ENCODE results near the gene GTPBP3. TPM values are rescaled to one million over a fixed set of nuclear protein-coding genes. Genes with fewer than 3 reads are reported as not detected.
A peak's percentile ranks its signal among the peaks of the same experiment; 100 is the strongest.

GTPBP3 gene
- total and polyA plus RNA-seq, 2 of the 13 experiments (the other 11 are each of a cell fraction or from before 2014, with no cell fraction given), result 17.5 to 30.0 TPM

- TF ChIP-seq CEBPZ (IDR thresholded peaks at IDR 0.05; ENCODE audit: low read length) (no peak), NAIF1 (CRISPR knock-in tag; IDR thresholded peaks at IDR 0.05; ENCODE audit: borderline replicate concordance) (no peak), ZBTB44 (CRISPR knock-in tag; IDR thresholded peaks at IDR 0.05) (no peak), ZNF562 (CRISPR knock-in tag; IDR thresholded peaks at IDR 0.05; ENCODE audit: borderline replicate concordance) (no peak), BCLAF1 (IDR thresholded peaks at IDR 0.05) (no peak), ETS1 (CRISPR knock-in tag; IDR thresholded peaks at IDR 0.05) (no peak), SAP130 (CRISPR knock-in tag; IDR thresholded peaks at IDR 0.05; ENCODE audit: low read depth) (0 out of 2 replicates have a peak, but pooled peaks have one; percentile 22), ZNF770 (CRISPR knock-in tag; IDR thresholded peaks at IDR 0.05) (no peak), ZBTB21 (CRISPR knock-in tag; IDR thresholded peaks at IDR 0.05) (no peak), ZNF292 (CRISPR knock-in tag; IDR thresholded peaks at IDR 0.05; ENCODE audit: borderline replicate concordance, low read depth) (no peak), CHD2 (IDR thresholded peaks at IDR 0.05; ENCODE audit: low read depth, low read length) (no peak), ZNF362 (CRISPR knock-in tag; IDR thresholded peaks at IDR 0.05; ENCODE audit: borderline replicate concordance) (no peak), NCOR1 (IDR thresholded peaks at IDR 0.05; ENCODE audit: borderline replicate concordance, low read length) (no peak), ZSCAN22 (CRISPR knock-in tag; IDR thresholded peaks at IDR 0.05) (no peak)
Observed at GRCh38 chr19:17332677-17333581, 4.4 kb upstream of the GTPBP3 start (continued).
